NCI-H2029 (cell line): ENCODE data around the gene PLXNA4.

Experiments
- DNase-seq: peaks from one replicate; lab custom pipeline; 2025; lab: John Stamatoyannopoulos, UW

The PLXNA4 gene

GRCh38 chr7:132564849-132565248 lies 11.4 kb downstream of the PLXNA4 start:
- no peak for DNase-seq

- DNase-seq: no peak
These were observed 12.2 kb downstream of the PLXNA4 start for GRCh38 chr7:132564090-132564489.

DNA sequence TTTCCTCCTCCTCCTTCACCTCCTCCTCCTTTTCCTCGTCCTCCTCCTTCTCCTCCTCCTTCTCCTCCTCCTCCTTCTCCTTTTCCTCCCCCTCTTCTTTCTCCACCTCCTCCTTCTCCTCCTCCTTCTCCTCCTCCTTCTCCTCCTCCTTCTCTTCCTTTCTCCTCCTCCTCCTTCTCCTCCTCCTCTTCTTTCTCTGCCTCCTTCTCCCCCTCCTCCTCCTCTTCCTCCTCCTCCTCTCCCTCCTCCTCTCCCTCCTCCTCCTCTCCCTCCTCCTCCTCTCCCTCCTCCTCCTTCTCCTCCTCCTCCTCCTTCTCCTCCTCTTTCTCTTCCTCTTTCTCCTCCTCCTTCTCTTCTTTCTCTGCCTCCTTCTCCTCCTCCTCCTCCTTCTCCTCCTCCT lies 13.6 kb downstream of the PLXNA4 start:
- DNase-seq: no peak

GRCh38 chr7:132561763-132562162 lies 14.5 kb downstream of the PLXNA4 start:
- no peak for DNase-seq

DNA sequence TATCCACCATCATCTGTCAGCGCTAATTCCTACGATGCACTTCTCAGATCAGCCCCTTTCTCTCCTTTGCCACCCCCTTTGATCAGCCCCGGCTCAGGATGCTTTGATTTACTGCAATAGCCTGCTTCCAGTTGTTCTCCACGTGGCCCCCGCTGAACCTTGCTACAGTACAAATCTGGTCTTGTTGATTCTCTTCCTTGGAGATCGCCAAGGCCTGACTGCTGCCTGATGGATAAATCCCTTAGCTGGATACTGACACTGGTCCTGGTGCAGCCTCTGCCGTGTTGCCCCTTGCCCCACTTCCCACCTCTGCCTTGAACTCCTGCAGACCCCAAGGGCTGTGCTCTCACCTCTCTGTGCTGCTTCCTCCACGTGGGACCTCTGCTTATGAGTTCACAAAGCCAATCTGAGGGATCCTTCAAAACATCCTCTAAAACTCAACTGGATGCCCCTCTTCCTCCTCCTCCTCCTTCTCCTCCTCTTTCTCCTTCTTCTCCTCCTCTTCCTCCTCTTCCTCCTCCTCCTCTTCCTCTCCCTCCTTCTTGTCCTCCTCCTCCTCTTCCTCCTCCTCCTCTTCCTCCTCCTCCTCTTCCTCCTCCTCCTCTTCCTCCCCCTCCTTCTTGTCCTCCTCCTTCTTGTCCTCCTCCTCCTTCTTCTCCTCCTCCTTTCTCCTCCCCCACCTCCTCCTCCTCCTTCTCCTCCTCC lies 15.3 kb downstream of the PLXNA4 start:
- no peak for DNase-seq

- DNase-seq: no peak
These were observed 16.2 kb downstream of the PLXNA4 start for GRCh38 chr7:132560105-132560504.

- DNase-seq: no peak
These were observed 17.5 kb downstream of the PLXNA4 start for GRCh38 chr7:132558815-132559214.

GRCh38 chr7:132557489-132558044 lies 18.7 kb downstream of the PLXNA4 start:
- no peak for DNase-seq

- no peak for DNase-seq
These were observed 21.8 kb downstream of the PLXNA4 start for GRCh38 chr7:132554446-132554845.

DNA sequence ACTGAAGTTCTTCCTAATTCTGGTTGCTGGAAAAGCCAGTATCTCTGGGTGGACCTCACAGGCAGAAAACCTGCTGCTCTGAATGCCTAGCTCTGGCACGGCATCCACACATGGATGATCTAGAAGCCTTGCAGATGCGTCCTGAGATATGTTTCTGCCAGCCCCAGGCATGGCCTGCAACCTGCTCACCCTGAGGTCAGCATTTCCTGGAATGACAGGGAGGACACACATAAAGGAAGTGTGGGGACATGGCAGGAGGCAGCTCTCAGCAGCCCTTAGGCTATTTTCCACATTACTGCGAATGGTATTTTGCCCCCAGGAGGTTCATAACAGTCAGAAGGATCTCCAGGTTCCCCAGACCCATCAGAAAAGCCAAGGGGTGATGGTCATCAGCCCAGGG lies 23.2 kb downstream of the PLXNA4 start:
- DNase-seq: no peak

- no peak for DNase-seq
These were observed 24.4 kb downstream of the PLXNA4 start for GRCh38 chr7:132551886-132552285.

DNA sequence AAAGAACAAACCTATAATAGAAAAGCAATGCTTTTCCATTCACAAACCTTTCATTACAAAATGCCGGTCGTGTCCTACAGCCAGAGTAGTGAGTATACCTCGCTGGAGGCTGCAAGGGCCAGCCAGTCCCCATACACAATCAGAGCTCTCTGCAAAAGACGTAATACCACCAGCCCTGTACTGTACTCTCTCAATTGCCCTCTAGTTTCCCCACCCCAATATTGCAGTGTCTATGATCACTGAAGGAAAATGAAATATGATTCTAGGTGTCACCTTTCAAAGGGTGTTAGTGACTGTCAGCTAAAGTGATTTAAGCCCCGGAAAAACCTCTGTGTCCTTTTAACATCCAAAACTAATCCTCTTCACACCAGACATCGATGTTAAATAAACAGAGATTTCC lies 24.8 kb downstream of the PLXNA4 start:
- no peak for DNase-seq

- DNase-seq: no peak
These were observed 27.7 kb downstream of the PLXNA4 start for GRCh38 chr7:132548489-132549078.

GRCh38 chr7:132547821-132548220 lies 28.4 kb downstream of the PLXNA4 start:
- no peak for DNase-seq

GRCh38 chr7:132546366-132547127 lies 29.7 kb downstream of the PLXNA4 start:
- DNase-seq: no peak

DNA sequence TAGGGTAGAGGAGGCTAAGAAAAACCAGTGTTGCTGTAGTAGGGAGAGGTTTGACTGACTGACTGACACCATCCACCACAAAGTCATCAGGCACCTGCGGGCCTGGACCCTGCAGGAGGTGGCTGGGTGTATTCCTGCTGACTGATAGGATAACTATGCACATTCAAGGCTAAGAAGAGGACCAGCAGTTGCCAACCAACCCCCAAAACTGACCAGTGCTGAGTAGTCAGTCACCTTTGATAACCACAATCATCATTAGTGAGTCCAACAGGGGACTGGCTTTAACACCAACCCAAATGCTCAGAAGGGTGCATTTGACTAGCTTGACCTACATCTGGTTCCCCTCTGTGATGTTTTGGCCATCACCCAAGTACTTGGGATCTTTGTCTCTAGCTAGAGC lies 30.5 kb downstream of the PLXNA4 start:
- no peak for DNase-seq

GRCh38 chr7:132544999-132545398 lies 31.3 kb downstream of the PLXNA4 start:
- DNase-seq: no peak

DNA sequence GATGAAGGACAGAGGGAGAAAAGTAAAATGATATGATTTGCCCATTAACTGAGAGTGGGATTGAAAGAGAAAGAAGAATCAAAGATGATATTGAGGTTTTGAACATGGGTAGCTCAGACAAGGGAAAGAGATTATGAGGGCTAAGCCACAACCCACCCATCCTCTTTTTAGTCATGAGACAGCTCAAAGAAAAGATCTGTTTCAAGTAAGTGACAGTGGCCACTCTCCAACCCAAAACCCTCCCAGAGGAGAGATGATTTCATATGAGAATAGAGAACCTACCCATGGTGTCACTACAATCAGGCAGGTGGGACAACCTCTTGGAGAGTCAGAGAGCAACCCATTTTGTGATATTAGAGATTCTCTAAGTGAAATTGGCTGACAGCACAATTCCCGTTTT lies 32.2 kb downstream of the PLXNA4 start:
- no peak for DNase-seq

GRCh38 chr7:132542895-132543294 lies 33.4 kb downstream of the PLXNA4 start:
- DNase-seq: no peak

GRCh38 chr7:132541656-132542055 lies 34.6 kb downstream of the PLXNA4 start:
- DNase-seq: no peak

- DNase-seq: no peak
These were observed 38.7 kb downstream of the PLXNA4 start for GRCh38 chr7:132537456-132538145.

DNA sequence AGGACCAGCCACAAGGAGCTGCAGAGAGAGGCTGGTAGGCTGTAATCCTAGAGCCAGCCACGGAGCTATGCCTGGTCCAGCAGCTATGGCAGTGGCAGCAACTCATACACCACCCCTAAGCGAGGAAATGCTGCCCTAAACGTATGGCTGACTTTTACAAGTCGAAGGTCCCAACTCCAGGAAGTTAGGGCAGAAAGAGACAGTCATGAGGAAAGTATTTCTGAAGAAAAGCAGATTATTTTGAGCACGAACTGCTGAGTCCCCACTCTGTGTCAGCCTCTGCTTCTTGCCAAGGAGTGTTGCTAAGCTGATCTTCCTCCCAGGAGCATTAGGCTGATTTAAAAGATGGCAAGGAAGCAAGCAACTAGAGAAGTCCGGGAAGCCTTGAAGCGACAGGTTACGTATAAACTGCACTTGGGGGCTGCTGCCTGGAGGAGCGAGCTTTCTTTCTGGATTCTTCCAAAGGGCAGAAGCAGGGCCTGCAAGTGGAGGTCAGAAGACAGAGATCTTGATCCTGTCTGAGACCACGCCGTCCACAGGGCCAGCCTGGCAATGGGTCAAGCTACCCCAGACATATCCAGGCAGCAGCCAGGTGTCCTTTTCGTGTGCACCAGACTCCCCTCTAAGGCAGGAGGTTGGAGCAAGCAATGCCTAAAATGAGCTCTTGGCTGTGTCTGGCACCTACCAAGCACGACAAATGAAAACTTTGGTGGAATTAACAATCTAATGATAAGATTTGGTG lies 39.4 kb downstream of the PLXNA4 start:
- DNase-seq: no peak
